Umbilical cord (tissue), 2 donors: ENCODE data around the gene TANK. TPM values are rescaled to one million over a fixed set of nuclear protein-coding genes. Genes with fewer than 3 reads are reported as not detected.
A peak's percentile ranks its signal among the peaks of the same experiment; 100 is the strongest.
"Not testable (repeated sequence)": the region's sequence is repeated elsewhere in the genome, so short reads cannot be mapped to it uniquely, and the experiment has no call there.

ENCODE experiments used
- DNase-seq: peaks from one replicate; pipeline ENCODE4 v3.0.0-alpha.2; 2015; ENCODE audit warnings: low spot score
- total RNA-seq: library from RNA; depleted of rRNA; stranded (reverse); fragments of >200 nt; gene quantifications from one replicate; pipeline ENCODE4 v1.2.3, GENCODE V29; 2014; ENCODE audit warnings: low replicate concordance; ENCODE audit not compliant: insufficient read depth

The TANK gene
- total RNA-seq, 1 donor from 2014 or later: 134 TPM

- no peak for DNase-seq
These were observed 108.9 kb downstream of the TANK start for GRCh38 chr2:161269111-161269510.

GRCh38 chr2:161273038-161273760, 113.0 kb downstream of the TANK start:
- DNase-seq: peak; percentile 11

- DNase-seq: not testable (repeated sequence)
These were observed 118.5 kb downstream of the TANK start for GRCh38 chr2:161278564-161279229.

- not testable (repeated sequence) for DNase-seq
These were observed 119.1 kb downstream of the TANK start for GRCh38 chr2:161279230-161279815.

GRCh38 chr2:161280906-161281323, 120.7 kb downstream of the TANK start:
- not testable (repeated sequence) for DNase-seq

GRCh38 chr2:161281615-161282310, 121.5 kb downstream of the TANK start:
- not testable (repeated sequence) for DNase-seq

- not testable (repeated sequence) for DNase-seq
These were observed 122.0 kb downstream of the TANK start for GRCh38 chr2:161282311-161282644.

- DNase-seq: no peak
These were observed 123.7 kb downstream of the TANK start for GRCh38 chr2:161283926-161284325.

Other genes with a start within 250 kb of the TANK start
- 33.7 TPM for gene PSMD14, start 148.0 kb downstream of the TANK start, total RNA-seq